K562 (cell line): ENCODE data around the gene CRIP3. TPM values are rescaled to one million over a fixed set of nuclear protein-coding genes. Genes with fewer than 3 reads are reported as not detected.

Source experiments
- ATF7 ChIP-seq: fragments of 450-650 bp; IDR thresholded peaks from 2 replicates; pipeline ENCODE4 v1.7.1; 2014; ENCODE audit warnings: mild to moderate bottlenecking, moderate library complexity
- CBX1 ChIP-seq: sonication (generic); IDR thresholded peaks from 2 replicates; pipeline ENCODE4 v1.6.1; 2016; ENCODE audit warnings: antibody characterized with exemption, low read depth, mild to moderate bottlenecking
- CBX2 ChIP-seq: fragments of 200-600 bp; sonication (generic); IDR thresholded peaks from one replicate; pipeline ENCODE4 v1.6.1; 2012; ENCODE audit warnings: mild to moderate bottlenecking, low read length, inconsistent platforms; ENCODE audit not compliant: insufficient read depth, poor library complexity, severe bottlenecking
- CTCF ChIP-seq, 3 experiments: IDR thresholded peaks in 2 of 3; conservative IDR thresholded peaks in 1 of 3; 2 replicates each; pipeline ENCODE4 v1.5.1; 2011 to 2012; ENCODE audit warnings: low read length in 3 of 3, mild to moderate bottlenecking in 3 of 3, control low read depth in 2 of 3, improper control_type of control experiment in 1 of 3, inconsistent platforms in 1 of 3, low read depth in 1 of 3, mixed read lengths in 1 of 3, moderate library complexity in 1 of 3; ENCODE audit not compliant: insufficient read depth in 2 of 3
- CTCFL ChIP-seq: IDR thresholded peaks from 2 replicates; pipeline ENCODE4 v1.6.1; 2011; ENCODE audit warnings: borderline replicate concordance, low read depth, mild to moderate bottlenecking, moderate library complexity, low read length; ENCODE audit not compliant: insufficient read depth, poor library complexity, severe bottlenecking
- DEAF1 ChIP-seq: fragments of 450-650 bp; formaldehyde crosslinking; IDR thresholded peaks from 2 replicates; pipeline ENCODE4 v1.4.0; 2020; ENCODE audit warnings: mild to moderate bottlenecking, moderate library complexity
- GABPA ChIP-seq: fragments of 200-800 bp; sonication (Bioruptor generic); conservative IDR thresholded peaks from 2 replicates; pipeline ENCODE4 v1.6.1; 2016; ENCODE audit warnings: low read depth, missing genetic modification characterization, missing compliant biosample characterization
- PRDM10 ChIP-seq: fragments of 450-650 bp; IDR thresholded peaks from 2 replicates; pipeline ENCODE4 v1.6.1; 2018; ENCODE audit not compliant: partially characterized antibody
- ZKSCAN3 ChIP-seq: fragments of 250-450 bp; sonication (Bioruptor Pico); IDR thresholded peaks from 2 replicates; pipeline ENCODE4 v1.4.0; 2020
- ZNF174 ChIP-seq: fragments of 250-450 bp; sonication (Bioruptor Pico); IDR thresholded peaks from 2 replicates; pipeline ENCODE4 v1.4.0; 2020; ENCODE audit warnings: mild to moderate bottlenecking
- ZNF224 ChIP-seq: sonication (generic); formaldehyde crosslinking; IDR thresholded peaks from 2 replicates; pipeline ENCODE4 v1.8.0; 2022; ENCODE audit warnings: mild to moderate bottlenecking, missing genetic modification reagents
- ZNF280A ChIP-seq: fragments of 450-650 bp; IDR thresholded peaks from 2 replicates; pipeline ENCODE4 v1.6.1; 2018; ENCODE audit warnings: mild to moderate bottlenecking, low read depth; ENCODE audit not compliant: partially characterized antibody
- ZNF740 ChIP-seq, 3 experiments: fragments of 200-800 bp in 1 of 3; sonication (Bioruptor generic) in 1 of 3; sonication (generic) in 1 of 3; formaldehyde crosslinking in 1 of 3; IDR thresholded peaks; 2 replicates each; pipeline versions ENCODE4 v1.6.1 to v1.8.0; 2016 to 2022; ENCODE audit warnings: mild to moderate bottlenecking in 2 of 3, missing compliant biosample characterization in 2 of 3, missing genetic modification characterization in 2 of 3, missing genetic modification reagents in 1 of 3
- polyA plus RNA-seq, 8 experiments: library from polyadenylated mRNA; depleted of rRNA in 4 of 8; stranded (reverse) in 5 of 8; unstranded in 3 of 8; fragments of >200 nt; fragmentation: Nextera tagmentation in 2 of 8; fragmentation: Illumina TruSeq in 1 of 8; extraction: Ambion mirVana in 2 of 8; extraction: Trizol in 1 of 8; gene quantifications; 2 replicates each; pipeline versions ENCODE4 v1.2.1 to v1.2.3, GENCODE V29; 2011 to 2014; ENCODE audit warnings: inconsistent platforms in 1 of 8, missing spikeins in 1 of 8
- total RNA-seq, 7 experiments: library from RNA; depleted of rRNA in 6 of 7; stranded (reverse); fragments of >200 nt in 6 of 7; fragmentation: Illumina TruSeq in 2 of 7; extraction: Trizol in 2 of 7; gene quantifications; 2 replicates each; pipeline versions ENCODE4 v1.2.1 to v1.2.3, GENCODE V29; 2011 to 2021; ENCODE audit warnings: low replicate concordance in 1 of 7

CRIP3 gene
- total and polyA plus RNA-seq, 9 of the 15 experiments (the other 6 are each of a cell fraction or from before 2014, with no cell fraction given), result 0.36 to 2.1 (median 0.87) TPM

GRCh38 chr6:43334466-43335095 lies 26.0 kb upstream of the CRIP3 start (continued):
- no peak for TF ChIP-seq ZNF740 (CRISPR knock-in tag; IDR thresholded peaks at IDR 0.05)
- TF ChIP-seq ZNF740 (tag; IDR thresholded peaks at IDR 0.05), result no peak
- TF ChIP-seq DEAF1 (CRISPR knock-in tag), result peak; percentile 66
- no peak for TF ChIP-seq ZNF224 (CRISPR knock-in tag)
- no peak for TF ChIP-seq CBX1
- TF ChIP-seq CTCFL, result peak; percentile 21
- peak; percentile 70 to 84 (median 82) for TF ChIP-seq CTCF (IDR thresholded peaks at IDR 0.05 in 2 of 3, conservative IDR thresholded peaks at IDR 0.05 in 1 of 3; ENCODE audit: insufficient read depth in 2 of 3, low read depth in 1 of 3, low read length in 3 of 3)
- no peak for TF ChIP-seq ZNF280A
- peak; percentile 51; the same call in 1 of the 2 replicates for TF ChIP-seq GABPA (tag)
- TF ChIP-seq ATF7, result 0 out of 2 replicates have a peak, but pooled peaks have one; percentile 12
- TF ChIP-seq CBX2, result no peak
- TF ChIP-seq ZKSCAN3, result no peak
- no peak for TF ChIP-seq ZNF174 (CRISPR knock-in tag)
- peak; percentile 8 for TF ChIP-seq PRDM10
